ENCODE measurements around the gene TNRC18.

TNRC18 gene

GRCh38 chr7:5404421-5404826, 19.2 kb downstream of the TNRC18 start:
- no peak for DNase-seq (ENCODE audit: low read depth)

- DNase-seq (ENCODE audit: low read depth), result no peak
Measured at GRCh38 chr7:5403442-5403841, 20.2 kb downstream of the TNRC18 start.

DNA sequence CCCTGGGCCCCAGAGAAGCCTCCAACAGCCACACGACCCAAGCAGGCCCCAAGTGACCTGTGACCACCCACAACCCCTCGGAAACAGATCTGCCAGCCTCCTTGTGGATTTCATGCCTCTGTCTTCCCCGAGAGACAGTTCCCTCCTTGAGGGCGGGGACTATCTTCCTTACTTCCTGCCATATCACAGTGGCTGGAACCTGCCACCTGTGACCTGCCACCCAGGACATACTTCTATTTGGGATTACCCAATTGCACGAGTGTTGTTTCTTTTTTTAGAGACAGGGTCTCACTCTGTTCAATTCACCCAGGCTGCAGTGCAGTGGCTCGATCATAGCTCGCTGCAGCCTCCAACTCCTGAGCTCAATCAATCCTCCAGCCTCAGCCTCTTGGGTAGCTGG, 25.9 kb downstream of the TNRC18 start:
- peak; percentile 33 for DNase-seq (ENCODE audit: low read depth)

- peak; percentile 98 for DNase-seq (ENCODE audit: low read depth)
Measured at GRCh38 chr7:5396999-5397663, 26.5 kb downstream of the TNRC18 start.

- peak; percentile 63 for DNase-seq (ENCODE audit: low read depth)
Measured at GRCh38 chr7:5396542-5396941, 27.1 kb downstream of the TNRC18 start.

GRCh38 chr7:5395246-5395645, 28.4 kb downstream of the TNRC18 start:
- DNase-seq (ENCODE audit: low read depth), result no peak

GRCh38 chr7:5394264-5395105, 29.1 kb downstream of the TNRC18 start:
- no peak for DNase-seq (ENCODE audit: low read depth)

GRCh38 chr7:5393748-5394147, 29.9 kb downstream of the TNRC18 start:
- DNase-seq (ENCODE audit: low read depth), result no peak

GRCh38 chr7:5393328-5393727, 30.3 kb downstream of the TNRC18 start:
- no peak for DNase-seq (ENCODE audit: low read depth)

DNA sequence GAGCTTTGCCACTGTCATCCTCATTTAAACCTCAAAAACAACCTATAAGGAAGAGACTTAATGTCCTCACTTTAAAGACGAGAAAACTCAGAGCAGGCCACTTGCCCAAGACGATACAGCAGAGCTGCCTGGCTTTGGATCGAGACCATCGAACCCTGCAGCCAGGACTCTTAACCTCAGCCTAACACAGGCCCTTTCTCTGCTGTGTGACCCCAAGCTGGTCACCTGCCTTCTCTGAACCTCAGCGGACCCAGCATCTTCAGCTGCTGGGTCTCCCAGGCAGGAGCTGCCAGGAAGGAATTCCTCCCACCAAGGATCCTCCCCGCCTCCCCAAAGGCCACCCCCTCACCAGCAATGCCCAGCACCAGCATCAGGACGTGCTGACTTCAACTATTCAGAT, 32.7 kb downstream of the TNRC18 start:
- DNase-seq (ENCODE audit: low read depth), result no peak

GRCh38 chr7:5388905-5389433, 34.7 kb downstream of the TNRC18 start:
- no peak for DNase-seq (ENCODE audit: low read depth)

- DNase-seq (ENCODE audit: low read depth), result no peak
Measured at GRCh38 chr7:5388273-5388901, 35.2 kb downstream of the TNRC18 start.

- DNase-seq (ENCODE audit: low read depth), result no peak
Measured at GRCh38 chr7:5387711-5388245, 35.9 kb downstream of the TNRC18 start.

DNA sequence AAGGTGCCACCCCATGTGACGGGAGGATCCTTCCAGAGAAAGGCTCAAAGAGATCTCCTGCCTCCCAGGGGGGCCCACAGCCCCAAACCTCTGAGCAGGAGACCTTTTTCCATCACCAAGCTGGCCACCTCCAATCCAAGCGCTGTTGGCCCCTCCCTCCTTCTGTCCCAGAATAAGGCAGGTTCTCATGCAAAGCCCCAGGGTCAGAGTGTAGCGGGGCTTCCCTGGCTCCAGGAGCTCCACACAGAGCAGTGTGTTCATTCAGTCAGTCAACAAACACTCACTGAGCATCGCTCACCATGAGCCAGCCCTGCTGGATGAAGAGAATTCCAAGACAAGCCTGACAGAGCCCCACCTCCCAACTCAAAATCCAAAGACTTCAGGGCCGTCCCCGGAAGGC, 39.0 kb downstream of the TNRC18 start:
- no peak for DNase-seq (ENCODE audit: low read depth)

DNA sequence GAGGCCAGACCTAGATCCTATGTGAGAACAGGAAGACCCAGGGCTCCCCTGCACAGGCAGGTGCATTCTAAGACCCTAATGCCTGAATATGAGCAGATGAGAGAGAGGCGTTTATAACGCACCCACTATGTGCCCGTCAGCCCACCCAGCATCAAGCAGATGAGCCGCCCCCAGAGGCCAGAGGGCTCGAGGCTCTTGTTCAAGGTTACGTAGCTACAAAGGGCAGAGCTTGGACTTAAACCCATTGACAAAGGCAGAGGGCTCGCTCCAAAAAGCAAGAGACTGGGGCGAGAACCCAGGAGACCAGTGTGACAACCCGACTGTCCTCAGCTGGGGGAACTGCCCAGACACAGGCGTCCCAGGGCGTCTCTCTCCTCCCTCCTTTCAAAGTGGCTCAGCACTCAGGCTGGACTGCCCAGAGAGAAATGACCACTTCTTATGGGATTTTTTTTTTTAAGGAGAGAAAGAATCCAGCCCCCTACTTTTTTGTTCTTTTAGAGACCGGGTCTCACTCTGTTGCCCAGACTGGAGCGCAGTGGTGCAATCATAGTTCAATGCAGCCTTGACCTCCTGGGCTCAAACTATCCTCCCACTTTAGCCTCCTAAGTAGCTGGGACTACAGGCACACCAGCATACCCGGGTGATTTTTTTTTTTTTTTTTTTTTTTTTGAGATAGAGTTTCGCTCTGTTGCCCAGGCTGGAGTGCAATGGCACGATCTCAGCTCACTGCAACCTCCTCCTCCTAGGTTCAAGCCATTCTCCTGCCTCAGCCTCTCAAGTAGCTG, 40.1 kb downstream of the TNRC18 start:
- DNase-seq (ENCODE audit: low read depth), result no peak

DNA sequence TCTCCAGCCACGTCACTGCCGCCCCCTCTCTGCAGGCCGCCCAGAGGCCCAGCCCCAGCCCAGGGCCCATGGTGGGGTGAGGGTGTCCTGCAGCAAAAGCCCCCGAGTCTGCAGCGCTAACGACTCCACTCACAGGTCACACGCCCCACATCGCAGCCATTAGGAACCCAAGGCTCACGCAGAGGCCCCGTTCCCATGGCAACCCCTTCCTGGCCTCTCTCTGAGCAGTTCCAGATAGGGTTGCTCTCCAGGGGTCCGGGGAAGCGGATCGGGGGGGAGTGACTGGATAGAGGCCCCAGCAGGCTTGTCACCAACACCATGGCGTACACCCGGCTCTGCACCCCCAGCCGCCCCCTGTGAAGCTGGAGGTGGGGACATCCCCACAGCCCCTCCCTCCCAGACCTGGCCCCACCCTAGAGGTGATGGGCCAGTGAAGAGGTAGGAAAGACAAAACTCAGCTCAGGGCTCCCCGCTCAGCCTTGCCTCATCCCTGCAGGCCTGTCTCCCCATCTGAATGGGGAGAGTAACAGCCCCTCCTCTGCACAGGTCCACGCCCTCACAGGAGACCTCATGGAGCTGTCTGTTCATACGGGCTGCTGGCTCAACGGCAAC, 41.2 kb downstream of the TNRC18 start:
- no peak for DNase-seq (ENCODE audit: low read depth)

DNA sequence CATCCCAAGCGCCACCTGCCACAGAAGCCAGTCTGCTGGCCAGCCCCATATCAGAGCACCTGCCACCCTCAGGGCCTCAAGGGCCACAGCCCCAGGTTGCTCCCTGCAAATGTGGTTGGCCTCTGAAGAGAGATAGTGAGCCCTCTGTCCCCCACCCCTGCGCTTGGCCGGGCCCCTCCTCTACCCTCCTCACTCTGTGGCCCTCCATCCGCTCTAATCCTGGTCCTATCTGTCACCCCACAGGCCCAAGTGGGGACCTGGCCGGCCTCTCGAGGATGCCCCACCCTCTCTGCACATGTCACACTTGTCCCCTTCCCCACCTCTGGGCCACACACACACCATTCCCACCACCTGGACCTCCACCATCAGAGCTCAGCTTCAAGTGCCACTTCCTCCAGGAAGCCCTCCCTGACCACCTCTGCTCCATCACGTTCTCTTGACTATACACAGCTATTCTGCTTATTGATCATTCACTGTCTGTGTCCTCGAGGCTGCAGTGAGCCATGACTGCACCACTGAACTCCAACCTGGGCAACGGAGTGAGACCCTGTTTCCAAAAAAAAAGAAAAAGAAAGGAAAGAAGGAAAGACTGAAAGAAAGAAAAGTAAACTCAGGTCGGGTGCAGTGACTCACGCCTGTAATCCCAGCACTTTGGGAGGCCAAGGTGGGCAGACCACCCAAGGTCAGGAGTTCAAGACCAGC, 42.4 kb downstream of the TNRC18 start:
- no peak for DNase-seq (ENCODE audit: low read depth)

DNA sequence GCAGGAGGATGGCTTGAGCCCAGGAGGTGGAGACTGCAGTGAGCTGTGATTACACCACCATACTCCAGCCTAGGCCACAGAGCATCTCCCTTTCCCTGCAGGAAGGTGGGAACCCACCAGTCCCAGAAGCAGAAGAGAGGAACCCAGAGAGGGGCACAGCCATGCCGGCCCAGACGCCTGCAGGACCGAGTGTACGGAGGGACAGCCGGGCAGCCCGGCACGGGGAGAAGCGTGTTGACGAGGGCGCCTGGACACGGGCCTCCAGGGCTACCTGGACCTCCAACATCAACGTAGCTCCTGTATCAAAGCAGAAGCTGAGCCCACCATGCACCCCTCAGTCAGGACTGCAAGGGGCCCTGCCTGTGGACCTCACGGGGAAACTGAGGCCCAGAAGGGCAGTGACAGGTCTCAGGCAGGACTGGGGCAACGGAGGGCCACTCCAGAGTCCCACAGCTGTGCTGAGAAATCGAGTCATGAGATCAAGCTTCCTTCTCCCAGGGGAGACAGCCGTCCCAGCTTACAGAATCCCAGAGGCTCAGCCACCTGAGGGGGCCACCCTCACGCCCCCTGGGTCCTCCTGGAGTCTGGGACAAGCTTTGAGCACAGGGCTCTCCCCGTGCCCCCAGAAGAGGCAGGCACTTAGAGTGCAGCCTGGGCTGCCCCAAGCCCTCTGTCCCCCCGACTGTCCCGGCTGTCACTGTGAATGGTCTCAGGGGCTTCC, 43.1 kb downstream of the TNRC18 start:
- no peak for DNase-seq (ENCODE audit: low read depth)

GRCh38 chr7:5379546-5379945, 44.1 kb downstream of the TNRC18 start:
- no peak for DNase-seq (ENCODE audit: low read depth)

GRCh38 chr7:5377816-5378215, 45.8 kb downstream of the TNRC18 start:
- no peak for DNase-seq (ENCODE audit: low read depth)

All from ELR (cell line).